Keratinocyte (primary cell): ENCODE results near the gene DIP2B.

Experiments used
- CTCF ChIP-seq, 3 experiments: IDR thresholded peaks in 1 of 3; conservative IDR thresholded peaks in 1 of 3; optimal IDR thresholded peaks in 1 of 3; 2 replicates in 2 of 3; 3 replicates in 1 of 3; pipeline versions ENCODE3 to v1.5.1; 2011; ENCODE audit warnings: low read length in 3 of 3, mild to moderate bottlenecking in 3 of 3, moderate library complexity in 2 of 3, control low read depth in 1 of 3, inconsistent platforms in 1 of 3; ENCODE audit not compliant: insufficient read depth in 2 of 3; ENCODE audit errors: extremely low read depth in 1 of 3
- EZH2 ChIP-seq: IDR thresholded peaks from one replicate; pipeline ENCODE4 v1.6.1; 2012; ENCODE audit warnings: inconsistent platforms, mild to moderate bottlenecking, low read length, moderate library complexity

- TF ChIP-seq CTCF (optimal IDR thresholded peaks at IDR 0.05 in 1 of 3, IDR thresholded peaks at IDR 0.05 in 1 of 3, conservative IDR thresholded peaks at IDR 0.05 in 1 of 3; ENCODE audit: extremely low read depth in 1 of 3, insufficient read depth in 2 of 3, low read length in 3 of 3) (no peak), EZH2 (no peak)
Observed at GRCh38 chr12:50750366-50750765, 245.6 kb downstream of the DIP2B start.
